Stimulated activated CD8-positive, alpha-beta memory T cell treated with anti-CD3 and anti-CD28 coated beads, Interleukin-7, amount 100 ng/mL, for 24 hours (primary cell): Measurements from ENCODE around the gene SLC7A1.
A peak's percentile ranks its signal among the peaks of the same experiment; 100 is the strongest.

Experiments used
- DNase-seq: peaks from one replicate; pipeline ENCODE4 v3.0.0-alpha.2; 2020; ENCODE audit warnings: low read depth

SLC7A1 gene

DNA sequence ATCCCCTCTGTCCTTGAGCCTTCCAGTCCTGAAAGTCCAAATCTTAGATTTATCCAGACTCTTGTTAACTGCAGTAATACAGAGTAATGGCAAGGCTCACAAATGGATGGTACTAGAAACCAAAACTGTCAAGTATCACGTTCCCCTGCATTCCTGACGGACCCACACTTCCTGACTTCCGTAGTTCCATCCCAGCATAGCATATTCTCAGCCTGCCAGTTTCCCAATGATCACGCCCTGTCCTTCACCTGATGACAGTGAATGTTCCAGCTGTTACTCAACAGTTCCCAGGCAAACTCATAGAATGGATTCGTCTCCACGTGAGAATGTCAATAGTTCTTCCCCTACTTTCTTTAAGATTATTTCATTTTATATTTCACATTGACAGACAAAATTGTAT is 33.6 kb downstream of the SLC7A1 start:
- DNase-seq, result no peak

DNA sequence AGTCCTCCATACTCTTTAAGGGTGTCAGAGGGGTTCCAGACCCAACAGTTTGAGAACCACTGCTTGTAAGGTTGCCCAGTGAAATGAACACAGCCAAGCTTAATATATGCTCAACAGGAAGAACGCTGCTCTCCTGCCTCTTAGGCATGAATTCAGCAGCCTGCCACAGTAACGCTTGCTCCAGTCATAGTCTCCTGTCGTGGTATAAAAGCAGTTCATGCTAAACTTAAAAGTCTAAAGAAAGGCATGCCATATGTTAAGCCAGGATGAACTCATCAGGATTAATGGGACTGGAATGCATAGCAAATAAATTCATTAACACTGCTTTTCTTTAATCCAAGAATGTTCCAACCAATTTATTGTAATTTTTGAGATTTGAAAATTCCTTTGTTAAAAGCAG is 38.7 kb downstream of the SLC7A1 start:
- no peak for DNase-seq

GRCh38 chr13:29551214-29551613 is 44.3 kb downstream of the SLC7A1 start:
- DNase-seq, result no peak

- DNase-seq, result no peak
Observed at GRCh38 chr13:29550430-29550988, 45.0 kb downstream of the SLC7A1 start.

DNA sequence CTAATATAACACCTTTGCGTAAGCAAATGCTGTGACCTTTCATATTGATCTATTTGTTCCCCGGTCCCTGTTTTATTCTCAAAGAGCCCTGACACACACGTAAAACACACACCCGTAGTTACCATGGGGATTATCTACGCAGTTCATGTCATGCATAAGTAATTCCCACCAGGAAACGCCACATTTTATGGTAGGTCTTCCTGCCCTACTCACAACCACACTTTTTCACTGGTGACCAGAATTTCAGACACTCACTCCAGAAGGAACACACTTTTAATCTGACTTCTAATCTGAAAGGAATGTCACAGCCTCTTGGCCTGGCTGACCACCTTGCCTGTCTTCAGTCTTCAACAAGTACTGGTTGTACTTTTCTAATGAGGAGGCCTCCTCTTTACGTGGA is 46.8 kb downstream of the SLC7A1 start:
- DNase-seq, result no peak

- DNase-seq, result no peak
Observed at GRCh38 chr13:29547153-29547552, 48.3 kb downstream of the SLC7A1 start.

DNA sequence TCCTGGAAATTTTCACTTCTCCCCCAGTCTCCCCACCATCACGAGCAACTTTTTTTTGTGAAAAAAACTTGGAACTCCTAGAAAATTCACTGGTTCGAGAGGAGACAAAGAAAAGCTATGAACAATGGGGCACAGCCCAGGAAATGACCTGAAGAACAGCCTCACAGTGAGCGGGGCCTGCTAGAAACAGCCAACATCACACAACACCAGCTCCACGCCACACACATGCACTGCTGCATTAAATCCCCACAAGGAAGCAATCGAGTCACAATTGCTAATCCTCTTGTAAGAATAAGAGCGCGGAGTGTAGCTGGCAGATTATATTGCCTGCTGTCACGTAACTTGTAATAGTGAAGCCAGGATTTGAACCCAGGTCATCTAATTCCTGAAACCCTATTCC is 48.8 kb downstream of the SLC7A1 start:
- no peak for DNase-seq

DNA sequence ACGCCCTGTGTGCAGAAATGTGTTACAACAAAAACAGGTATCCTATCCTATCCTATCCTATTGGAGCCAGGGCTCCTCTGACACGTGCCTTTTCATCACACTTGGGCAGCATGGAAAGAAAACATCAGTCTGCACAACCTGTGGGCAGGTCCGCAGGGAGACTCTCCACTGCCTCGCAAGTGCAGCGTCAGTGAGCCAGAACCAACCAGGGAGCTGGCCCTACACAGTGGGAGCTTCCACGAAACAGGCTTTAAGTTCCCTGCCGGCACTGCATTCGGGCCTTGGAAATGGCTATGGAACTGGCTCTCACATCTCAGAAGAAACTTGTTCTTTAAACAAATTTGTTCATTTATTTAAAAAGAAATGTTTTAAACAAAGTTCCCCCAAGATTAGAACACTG is 49.5 kb downstream of the SLC7A1 start:
- no peak for DNase-seq

GRCh38 chr13:29543230-29544215 is 52.0 kb downstream of the SLC7A1 start:
- peak; percentile 17 for DNase-seq

DNA sequence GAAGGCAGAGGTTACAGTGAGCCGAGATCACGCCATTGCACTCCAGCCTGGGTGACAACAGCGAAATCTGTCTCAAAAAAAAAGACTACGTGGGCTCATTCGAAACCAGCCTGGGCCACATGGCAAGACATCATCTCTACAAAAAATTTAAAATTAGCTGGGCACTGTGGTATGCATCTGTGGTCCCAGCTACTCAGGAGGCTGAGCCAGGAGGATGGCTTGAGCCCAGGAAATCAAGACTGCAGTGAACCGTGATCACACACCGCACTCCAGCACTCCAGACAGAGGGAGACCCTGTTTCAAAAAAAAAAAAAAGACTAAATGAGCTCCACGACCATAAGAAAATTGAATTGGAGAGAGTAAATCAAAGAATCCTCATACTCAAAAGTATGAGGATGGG is 53.1 kb downstream of the SLC7A1 start:
- DNase-seq, result no peak

DNA sequence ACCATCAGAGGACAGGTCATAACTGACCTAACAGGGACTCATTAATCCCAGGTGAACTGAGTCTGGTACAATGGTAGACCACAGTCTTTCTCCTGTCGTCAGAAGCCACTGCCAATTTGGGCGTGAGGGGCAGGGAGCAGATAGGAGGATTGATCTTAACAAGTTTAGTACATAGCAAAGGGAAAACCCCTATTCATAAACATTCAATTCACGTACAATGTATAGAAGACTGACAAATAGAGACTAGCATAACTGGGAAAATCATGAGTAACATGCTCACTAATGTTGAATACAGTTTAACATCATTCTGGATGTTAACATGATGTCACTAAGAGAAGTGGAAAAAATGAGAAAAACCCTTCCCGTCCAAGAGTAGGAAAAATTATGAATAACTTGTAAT is 54.1 kb downstream of the SLC7A1 start:
- DNase-seq, result no peak

DNA sequence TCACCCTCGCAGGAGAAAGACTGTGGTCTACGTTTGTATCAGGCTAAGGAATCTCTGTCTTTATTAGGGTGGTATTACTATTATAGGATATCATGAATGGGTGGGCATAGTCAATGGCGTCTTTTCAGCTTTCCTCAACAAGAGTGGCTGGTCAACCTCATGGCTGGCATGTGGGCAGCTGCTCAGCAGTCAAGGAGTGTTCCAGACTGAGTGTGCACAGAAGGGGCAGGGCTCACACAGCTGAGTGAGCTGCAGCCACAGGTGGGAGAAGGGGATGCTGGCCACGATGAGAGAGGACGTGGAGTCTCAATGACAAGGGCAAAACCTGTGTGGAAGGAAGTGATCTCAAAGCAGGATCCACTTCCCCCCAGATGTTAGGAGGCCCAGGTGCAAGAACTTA is 54.7 kb downstream of the SLC7A1 start:
- DNase-seq, result no peak

- DNase-seq, result no peak
Observed at GRCh38 chr13:29540334-29540733, 55.2 kb downstream of the SLC7A1 start.

DNA sequence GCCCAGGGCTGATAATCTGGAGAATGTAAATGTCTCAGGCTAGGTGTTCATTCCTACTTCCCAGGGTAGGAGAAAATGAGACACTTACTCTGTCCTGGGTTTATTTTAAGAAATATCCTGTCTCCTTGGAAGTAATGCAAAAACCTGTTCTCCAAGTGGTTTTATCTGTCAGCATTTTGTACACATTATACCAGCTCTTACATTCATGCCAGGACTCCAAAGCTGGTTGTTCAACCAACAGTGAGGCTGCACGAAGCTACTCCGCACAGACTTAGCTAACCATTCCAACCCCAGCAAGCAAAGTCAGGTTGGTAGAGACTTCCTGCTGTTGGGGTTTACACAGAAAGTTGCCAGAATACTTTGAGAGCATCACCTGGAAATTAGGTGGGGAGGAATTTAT is 55.6 kb downstream of the SLC7A1 start:
- DNase-seq, result no peak

DNA sequence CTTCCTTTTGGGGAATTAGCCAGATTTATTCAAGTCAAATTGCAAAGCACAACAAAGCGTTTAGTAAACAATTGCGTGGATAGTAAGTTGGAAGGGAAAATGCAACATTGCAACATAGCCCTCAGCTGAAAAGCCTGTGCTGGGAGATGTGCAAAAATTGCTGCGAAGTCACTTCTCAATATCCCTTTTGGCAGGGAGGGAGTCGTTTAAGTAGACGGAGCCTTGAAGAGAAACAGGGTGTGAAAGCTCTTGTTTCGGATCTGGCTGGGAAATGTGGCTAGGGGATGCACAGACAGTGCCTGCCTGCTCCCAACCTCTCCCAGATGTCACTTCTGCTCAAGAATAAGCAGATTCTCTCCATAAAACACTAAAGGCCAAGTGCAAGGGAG is 56.8 kb downstream of the SLC7A1 start:
- DNase-seq, result no peak

DNA sequence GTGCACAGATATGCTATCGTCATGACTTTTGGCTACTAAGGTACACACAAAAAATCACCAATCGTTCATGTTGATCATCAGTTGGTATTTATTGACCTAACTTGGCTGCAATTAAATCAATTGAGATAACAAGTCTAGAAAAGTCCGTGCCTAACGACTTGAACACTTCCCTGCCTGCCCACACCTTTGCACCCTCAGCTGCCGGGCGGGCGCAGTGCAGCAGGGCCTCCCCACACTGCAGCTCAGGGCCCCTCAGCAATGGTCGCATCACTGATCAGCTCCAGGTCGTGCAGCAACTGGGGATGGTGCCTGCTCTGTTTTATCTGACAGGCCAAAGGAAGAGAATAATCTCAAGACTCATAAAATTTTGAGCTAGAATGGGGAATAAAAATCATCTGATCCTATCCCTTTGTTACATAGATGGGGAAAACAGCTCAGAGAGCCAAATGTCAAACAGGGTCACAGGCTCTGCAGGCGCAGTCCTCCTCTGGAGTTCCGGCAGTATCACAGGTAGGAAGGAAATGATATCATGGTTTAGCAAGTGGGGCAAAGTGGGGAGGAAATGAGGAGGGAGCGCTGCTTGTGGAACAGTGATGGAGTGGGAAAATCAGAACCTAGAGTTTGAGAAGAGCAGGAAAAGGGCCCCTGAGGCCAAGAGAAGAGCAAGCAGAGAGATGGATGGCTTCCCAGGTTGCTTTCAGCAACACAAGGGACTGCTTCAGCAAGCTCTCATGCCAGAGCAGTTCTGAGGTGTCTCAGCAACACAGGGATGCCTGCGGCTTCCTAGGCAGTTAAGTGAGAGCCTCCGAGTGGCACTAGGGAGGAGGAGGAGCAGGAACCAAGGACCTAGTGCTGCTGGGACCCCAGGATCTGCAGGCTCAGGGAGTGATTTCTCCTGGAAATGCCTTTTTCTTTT is 57.5 kb downstream of the SLC7A1 start:
- no peak for DNase-seq

DNA sequence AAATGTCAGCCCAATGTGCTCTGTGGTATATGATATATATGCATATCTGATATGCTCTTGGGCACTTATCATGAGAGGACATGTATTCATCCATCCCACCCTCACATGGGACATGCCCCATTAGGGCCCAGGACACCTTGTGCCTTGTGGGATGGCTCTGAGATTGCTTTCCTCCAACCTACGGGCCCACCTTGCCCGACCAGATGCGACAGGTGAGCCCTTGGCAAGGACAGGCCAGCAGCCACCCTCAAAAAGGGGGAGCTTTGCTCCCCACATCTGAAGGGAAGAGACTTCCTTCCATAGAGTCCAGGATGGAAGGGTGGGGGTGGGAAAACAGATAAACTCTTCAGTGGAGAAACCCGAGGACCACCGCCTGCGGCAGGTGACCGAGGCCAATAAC is 58.6 kb downstream of the SLC7A1 start:
- DNase-seq, result no peak

- DNase-seq, result no peak
Observed at GRCh38 chr13:29535663-29536655, 59.5 kb downstream of the SLC7A1 start.

GRCh38 chr13:29534083-29534482 is 61.4 kb downstream of the SLC7A1 start:
- no peak for DNase-seq

DNA sequence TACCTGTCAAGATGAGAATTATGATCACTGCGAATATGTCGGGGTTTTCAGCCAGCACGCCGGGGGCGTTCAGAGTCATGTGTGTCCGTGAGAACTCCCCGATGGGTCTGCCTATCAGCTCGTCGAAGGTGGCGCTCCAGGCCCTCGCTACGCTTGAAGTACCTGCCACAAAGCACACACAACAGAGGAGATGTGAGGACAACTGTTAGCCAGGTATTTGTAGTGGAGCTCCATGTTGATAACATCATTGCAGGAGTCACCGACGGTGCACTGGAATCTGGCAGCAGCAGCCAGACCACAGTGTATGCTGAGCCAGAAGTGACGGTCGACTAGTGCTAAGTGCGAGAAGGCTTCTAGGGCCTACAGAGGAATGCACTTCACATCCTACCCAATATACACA is 62.7 kb downstream of the SLC7A1 start:
- DNase-seq, result no peak

- no peak for DNase-seq
Observed at GRCh38 chr13:29532116-29532515, 63.4 kb downstream of the SLC7A1 start.
